ENCODE measurements around the gene PBX4.

- no peak for TF ChIP-seq POLR2AphosphoS5 (IDR thresholded peaks at IDR 0.05)
- no peak for TF ChIP-seq CTCF (IDR thresholded peaks at IDR 0.05)
- no peak for TF ChIP-seq EP300 (IDR thresholded peaks at IDR 0.05)
Measured at GRCh38 chr19:19623383-19623782, 4.9 kb upstream of the PBX4 start.

Measured in stomach (tissue), 4 donors.